Neutrophil (primary cell): ENCODE measurements around the gene HOXB3.

Source experiments
- H3K27ac ChIP-seq: fragments of 200-600 bp; sonication (generic); 2 replicates; pipeline ENCODE4 v1.5.1; 2016; ENCODE audit warnings: mild to moderate bottlenecking, moderate library complexity
- H3K27me3 ChIP-seq: fragments of 200-600 bp; sonication (generic); 2 replicates; pipeline ENCODE4 v1.6.0; 2016; ENCODE audit warnings: mild to moderate bottlenecking
- H3K36me3 ChIP-seq: fragments of 200-600 bp; sonication (generic); 2 replicates; pipeline ENCODE4 v1.5.1; 2017
- H3K4me1 ChIP-seq, 2 experiments: fragments of 200-600 bp in 1 of 2; sonication (generic) in 1 of 2; 1 replicate in 1 of 2; 2 replicates in 1 of 2; pipeline versions ENCODE4 v1.5.1 to v1.6.1; 2013 to 2016; ENCODE audit warnings: low read depth in 1 of 2, low read length in 1 of 2, mild to moderate bottlenecking in 1 of 2, moderate library complexity in 1 of 2; ENCODE audit not compliant: control insufficient read depth in 1 of 2, insufficient read depth in 1 of 2
- H3K4me3 ChIP-seq, 2 experiments: fragments of 200-600 bp in 1 of 2; sonication (generic) in 1 of 2; 1 replicate in 1 of 2; 2 replicates in 1 of 2; pipeline ENCODE4 v1.5.1; 2013 to 2016; ENCODE audit warnings: low read depth in 1 of 2, low read length in 1 of 2, mild to moderate bottlenecking in 1 of 2, moderate library complexity in 1 of 2
- H3K9me3 ChIP-seq: fragments of 200-600 bp; sonication (generic); 2 replicates; pipeline ENCODE4 v1.5.1; 2016
- CTCF ChIP-seq: fragments of 200-600 bp; sonication (generic); IDR thresholded peaks from 2 replicates; pipeline ENCODE4 v1.5.1; 2016; ENCODE audit warnings: antibody characterized with exemption

Gene HOXB3

GRCh38 chr17:48530208-48530886 lies 59.7 kb downstream of the HOXB3 start:
- Histone ChIP-seq H3K4me3 (no peak overlapping the region), H3K4me1 (no peaks in the 10 kb centered on the region), H3K27ac (no peak overlapping the region), H3K27me3 (peaks cover 77% of the 10 kb centered on the region), H3K36me3 (no peaks in the 10 kb centered on the region), H3K9me3 (no peaks in the 10 kb centered on the region)
- TF ChIP-seq CTCF, result no peak

- Histone ChIP-seq H3K4me3 (no peak overlapping the region), H3K36me3 (no peaks in the 10 kb centered on the region), H3K27me3 (peaks cover 84% of the 10 kb centered on the region), H3K4me1 (no peaks in the 10 kb centered on the region), H3K9me3 (no peaks in the 10 kb centered on the region), H3K27ac (no peak overlapping the region)
- TF ChIP-seq CTCF, result no peak
Measured at GRCh38 chr17:48529683-48530009, 60.4 kb downstream of the HOXB3 start.

- Histone ChIP-seq H3K4me1 (no peaks in the 10 kb centered on the region), H3K27me3 (peaks cover 89% of the 10 kb centered on the region), H3K9me3 (no peaks in the 10 kb centered on the region), H3K36me3 (no peaks in the 10 kb centered on the region), H3K4me3 (no peak overlapping the region), H3K27ac (no peak overlapping the region)
- no peak for TF ChIP-seq CTCF
Measured at GRCh38 chr17:48528936-48529682, 60.9 kb downstream of the HOXB3 start.

GRCh38 chr17:48528153-48528935 lies 61.7 kb downstream of the HOXB3 start:
- no peaks in the 10 kb centered on the region for H3K36me3 ChIP-seq
- H3K9me3 ChIP-seq, result no peaks in the 10 kb centered on the region
- no peak for TF ChIP-seq CTCF
- H3K4me3 ChIP-seq, result no peak overlapping the region
- no peaks in the 10 kb centered on the region for H3K4me1 ChIP-seq
- H3K27me3 ChIP-seq, result peaks cover 92% of the 10 kb centered on the region
- no peak overlapping the region for H3K27ac ChIP-seq

- Histone ChIP-seq H3K9me3 (no peaks in the 10 kb centered on the region), H3K4me3 (no peak overlapping the region), H3K36me3 (no peaks in the 10 kb centered on the region), H3K27ac (no peak overlapping the region), H3K4me1 (no peaks in the 10 kb centered on the region), H3K27me3 (peaks cover 94% of the 10 kb centered on the region)
- no peak for TF ChIP-seq CTCF
Measured at GRCh38 chr17:48527547-48527932, 62.5 kb downstream of the HOXB3 start.
